T-helper 9 cell (primary cell): ENCODE measurements around the gene WNT2.

Source experiments
- DNase-seq: peaks from one replicate; pipeline ENCODE4 v3.0.0-alpha.2; 2020
- total RNA-seq, 2 donors: gene quantifications; one replicate each; lab custom pipeline; 2026; lab: John Stamatoyannopoulos, UW

The WNT2 gene
- 0 reads per million in 2 donors for total RNA-seq

- DNase-seq = no peak
These were observed at the start of gene WNT2 for GRCh38 chr7:117322741-117323304. WNT2 (minus strand) TSS chr7:117323058; CDS start chr7:117322989, 69 bp downstream.

- DNase-seq = no peak
These were observed 49.2 kb upstream of the WNT2 start for GRCh38 chr7:117372073-117372472.

- no peak for DNase-seq
These were observed 41.7 kb upstream of the WNT2 start for GRCh38 chr7:117364339-117365080.

GRCh38 chr7:117362294-117362888 is 39.5 kb upstream of the WNT2 start:
- no peak for DNase-seq

- no peak for DNase-seq
These were observed 27.2 kb upstream of the WNT2 start for GRCh38 chr7:117350027-117350426.

- DNase-seq = no peak
These were observed 26.7 kb upstream of the WNT2 start for GRCh38 chr7:117349570-117349969.

- no peak for DNase-seq
These were observed 25.3 kb upstream of the WNT2 start for GRCh38 chr7:117347962-117348672.

GRCh38 chr7:117347480-117347879 is 24.6 kb upstream of the WNT2 start:
- no peak for DNase-seq

- no peak for DNase-seq
These were observed 23.3 kb upstream of the WNT2 start for GRCh38 chr7:117346161-117346560.

- no peak for DNase-seq
These were observed 15.2 kb upstream of the WNT2 start for GRCh38 chr7:117338020-117338419.

GRCh38 chr7:117333168-117333567 is 10.3 kb upstream of the WNT2 start:
- DNase-seq = no peak

GRCh38 chr7:117332031-117332430 is 9.2 kb upstream of the WNT2 start:
- DNase-seq = no peak

- no peak for DNase-seq
These were observed 3.0 kb upstream of the WNT2 start for GRCh38 chr7:117325836-117326235.

GRCh38 chr7:117324960-117325359 is 2.1 kb upstream of the WNT2 start:
- DNase-seq = no peak

GRCh38 chr7:117323851-117324711 is 1.2 kb upstream of the WNT2 start:
- DNase-seq = no peak

GRCh38 chr7:117323305-117323850 is 520 bp upstream of the WNT2 start:
- DNase-seq = no peak

GRCh38 chr7:117320523-117320922 is 2.3 kb downstream of the WNT2 start:
- DNase-seq = no peak

GRCh38 chr7:117319181-117319580 is 3.7 kb downstream of the WNT2 start:
- no peak for DNase-seq

GRCh38 chr7:117313582-117313981 is 9.3 kb downstream of the WNT2 start:
- no peak for DNase-seq

- DNase-seq = no peak
These were observed 10.0 kb downstream of the WNT2 start for GRCh38 chr7:117312593-117313580.

GRCh38 chr7:117308891-117309290 is 14.0 kb downstream of the WNT2 start:
- no peak for DNase-seq
